Kidney (tissue), 14 donors: ENCODE measurements around the gene DUS2. TPM values are rescaled to one million over a fixed set of nuclear protein-coding genes. Genes with fewer than 3 reads are reported as not detected.
"Not testable (repeated sequence)": the region's sequence is repeated elsewhere in the genome, so short reads cannot be mapped to it uniquely, and the experiment has no call there.

Source experiments
- DNase-seq, 5 donors: peaks; one replicate each; pipeline ENCODE4 v3.0.0-alpha.2; 2013 to 2020
- FAIRE-seq: peaks from 2 replicates; lab custom pipeline; 2012; peaks lifted over from hg19 to GRCh38; lab: Jason Lieb, UNC
- H3K27ac ChIP-seq, 2 donors: one replicate each; pipeline ENCODE4 v1.7.0; 2013; ENCODE audit warnings: low read depth in 2 of 2, low read length in 2 of 2, inconsistent platforms in 1 of 2
- H3K27me3 ChIP-seq: one replicate; pipeline ENCODE4 v1.7.1; 2013; ENCODE audit warnings: low read length, inconsistent platforms; ENCODE audit not compliant: control insufficient read depth, insufficient read depth
- H3K36me3 ChIP-seq, 3 donors: one replicate each; pipeline versions ENCODE4 v1.7.0 to v1.7.1; 2013; ENCODE audit warnings: low read length in 3 of 3, control low read depth in 1 of 3, inconsistent platforms in 1 of 3; ENCODE audit not compliant: insufficient read depth in 3 of 3, control insufficient read depth in 2 of 3
- H3K4me1 ChIP-seq, 3 donors: one replicate each; pipeline versions ENCODE4 v1.7.0 to v1.7.1; 2013; ENCODE audit warnings: low read length in 3 of 3, inconsistent platforms in 1 of 3, low read depth in 1 of 3; ENCODE audit not compliant: control insufficient read depth in 2 of 3, insufficient read depth in 2 of 3
- H3K4me3 ChIP-seq, 3 donors: one replicate each; pipeline versions ENCODE4 v1.7.0 to v1.8.1; 2013; ENCODE audit warnings: low read length in 3 of 3, control low read depth in 1 of 3, inconsistent platforms in 1 of 3
- H3K9ac ChIP-seq, 3 donors: one replicate each; pipeline versions ENCODE4 v1.7.0 to v1.7.1; 2013; ENCODE audit warnings: low read length in 3 of 3, control low read depth in 1 of 3, inconsistent platforms in 1 of 3
- H3K9me3 ChIP-seq, 3 donors: one replicate each; pipeline versions ENCODE4 v1.7.0 to v1.7.1; 2013; ENCODE audit warnings: low read length in 3 of 3, control low read depth in 1 of 3, inconsistent platforms in 1 of 3; ENCODE audit not compliant: control insufficient read depth in 2 of 3, insufficient read depth in 1 of 3
- CTCF ChIP-seq: IDR thresholded peaks from 3 replicates; pipeline ENCODE4 v1.5.1; 2012; ENCODE audit warnings: mild to moderate bottlenecking, moderate library complexity, borderline replicate concordance; ENCODE audit not compliant: insufficient read depth; ENCODE audit errors: extremely low read depth
- intact Hi-C: fragments of 100-400 bp; cut with DNase I; formaldehyde crosslinking; loops from one replicate; pipeline ENCODE4 v1.11.1; 2022
- polyA plus RNA-seq: library from polyadenylated mRNA; stranded (reverse); fragments of 350-450 nt; fragmentation: Illumina TruSeq; extraction: RNeasy Lipid Tissue Mini Kit (QIAGEN cat#74804); gene quantifications from one replicate; pipeline ENCODE4 v1.2.3, GENCODE V29; 2014; ENCODE audit warnings: low read depth, low replicate concordance; ENCODE audit not compliant: insufficient read depth
- total RNA-seq: library from RNA; stranded (reverse); fragmentation: NEBNext Ultra II Directional; extraction: Animal tissue kit (Norgen Biotek cat#: 25700); gene quantifications from one replicate; pipeline ENCODE4 v1.2.1, GENCODE V29; 2021
- donor health status: control.
- donor health status: control.
- donor health status: control.
- donor health status: control.
- donor health status: control.
- donor health status: DM: yes; HTN: yes; CAD: no.
- donor health status: Normal renal cell carcinoma (clear cell type).

Gene DUS2
- total and polyA plus RNA-seq, 2 donors from 2014 or later = 12.1 to 12.5 TPM

DNA sequence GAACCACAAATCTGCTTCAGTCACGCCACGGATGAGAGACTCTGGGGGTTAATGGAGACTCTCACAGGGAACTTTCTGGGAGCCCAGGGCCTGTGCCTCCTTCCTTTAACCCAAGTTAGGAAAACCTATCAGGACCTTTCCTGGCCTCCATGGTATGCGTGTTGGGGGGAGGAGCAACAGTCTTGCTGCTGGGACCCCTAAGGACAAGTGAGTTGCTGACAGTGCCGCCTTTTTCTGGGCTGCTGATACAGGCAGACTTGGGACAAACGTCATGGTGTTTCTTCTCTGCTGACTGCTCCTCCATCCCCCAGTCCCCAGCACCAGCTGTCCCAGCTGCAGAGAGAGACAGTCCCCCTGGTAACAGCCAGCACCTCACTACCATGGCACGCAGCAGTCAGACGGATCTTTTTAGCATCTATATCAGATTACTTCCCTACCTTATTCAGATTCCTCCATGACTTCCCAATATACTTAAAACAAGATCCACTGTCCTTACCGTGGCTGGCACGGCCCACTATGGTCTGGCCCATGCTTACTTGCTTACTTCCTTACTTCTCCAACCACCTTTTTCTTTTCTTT is 13.8 kb upstream of the DUS2 start:
- no peak for FAIRE-seq
- Histone ChIP-seq H3K9ac (no peak overlapping the region), H3K4me3 (no peak overlapping the region), H3K9me3 (no peaks in the 10 kb centered on the region), H3K27me3 (no peaks in the 10 kb centered on the region), H3K27ac (no peak overlapping the region), H3K4me1 (no peaks in the 10 kb centered on the region), H3K36me3 (no peaks in the 10 kb centered on the region)
- intact Hi-C loops = no loop called here
- no peak for DNase-seq
- no peak for TF ChIP-seq CTCF

DNA sequence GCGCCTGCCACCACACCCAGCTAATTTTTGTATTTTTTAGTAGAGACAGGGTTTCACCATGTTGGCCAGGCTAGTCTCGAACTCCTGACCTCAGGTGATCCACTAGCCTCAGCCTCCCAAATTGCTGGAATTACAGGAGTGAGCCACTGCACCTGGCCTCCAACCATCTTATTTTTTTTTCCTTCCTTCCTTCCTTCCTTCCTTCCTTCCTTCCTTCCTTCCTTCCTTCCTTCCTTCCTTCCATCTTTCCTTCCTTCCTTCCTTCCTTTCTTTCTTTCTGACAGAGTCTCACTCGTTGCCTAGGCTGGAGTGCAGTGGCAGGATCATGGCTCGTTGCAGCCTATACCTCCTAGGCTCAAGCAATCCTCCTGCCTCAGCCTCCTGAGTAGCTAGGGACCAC is 13.2 kb upstream of the DUS2 start:
- not testable (repeated sequence) for H3K27me3 ChIP-seq, DNase-seq

DNA sequence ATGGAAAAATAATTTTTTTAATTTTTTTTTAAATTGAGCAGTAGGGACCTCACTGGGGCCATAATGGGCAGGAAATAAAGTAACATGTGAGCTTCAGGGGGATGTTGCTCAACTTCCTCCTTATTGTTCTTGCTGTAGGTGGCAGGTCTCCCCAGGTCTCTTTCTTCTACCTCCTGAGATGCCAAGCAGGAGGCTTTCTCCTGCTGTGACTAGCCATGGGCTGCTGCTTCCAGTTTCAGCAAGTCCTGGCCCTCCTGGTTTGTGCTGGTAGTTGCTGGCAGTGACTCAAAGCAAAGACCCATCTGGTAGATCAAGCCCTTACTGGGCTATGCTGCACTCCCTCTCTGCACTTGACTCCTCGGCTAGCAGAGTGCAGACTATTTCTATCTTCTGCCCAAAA is 9.6 kb upstream of the DUS2 start:
- Histone ChIP-seq H3K27me3 (no peaks in the 10 kb centered on the region), H3K36me3 (no peaks in the 10 kb centered on the region), H3K9me3 (no peaks in the 10 kb centered on the region), H3K4me3 (no peak overlapping the region), H3K27ac (no peak overlapping the region), H3K4me1 (no peaks in the 10 kb centered on the region), H3K9ac (no peak overlapping the region)
- no peak for TF ChIP-seq CTCF
- FAIRE-seq (no peak), DNase-seq (no peak)
- intact Hi-C loops = no loop called here

More for the DNA sequence above, 13.2 kb upstream of the DUS2 start:
- intact Hi-C loops, H3K9me3 ChIP-seq, H3K4me1 ChIP-seq, H3K4me3 ChIP-seq, H3K27ac ChIP-seq, FAIRE-seq, H3K9ac ChIP-seq, H3K36me3 ChIP-seq: not testable (repeated sequence)

DNA sequence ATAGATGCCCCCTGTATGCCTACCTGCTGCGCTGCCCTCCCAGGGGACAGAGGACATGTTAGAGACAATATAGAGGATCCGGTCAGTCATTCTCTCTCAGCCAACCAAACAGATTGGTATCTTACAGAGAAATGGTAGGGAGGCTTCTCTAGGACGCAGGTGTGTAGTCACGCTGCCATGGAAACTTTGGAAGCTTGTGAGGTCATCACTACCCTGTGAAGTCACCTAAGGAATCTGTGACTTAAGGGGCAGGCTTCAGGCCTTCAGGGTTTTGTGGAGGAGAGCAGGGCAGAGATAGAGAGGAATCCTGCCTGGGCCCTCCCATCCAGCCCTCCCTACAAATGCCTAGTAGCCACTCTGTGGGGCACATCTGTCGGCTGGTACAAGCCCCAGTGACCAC is 7.4 kb upstream of the DUS2 start, which contains the start of gene DPEP2NB:
Gene DPEP2NB, minus strand, starts transcription at position 231 of the 400 bp plus-strand sequence. Its CDS starts 141 bp downstream, at position 90.
- no peaks in the 10 kb centered on the region for H3K27me3 ChIP-seq
- no peak for TF ChIP-seq CTCF
- no peak for FAIRE-seq
- intact Hi-C loops = no loop called here
- H3K4me3 ChIP-seq = no peak within 1 kb of the TSS
- H3K9me3 ChIP-seq = no peaks in the 10 kb centered on the region
- H3K36me3 ChIP-seq = no peaks in the 10 kb centered on the region
- no peak for DNase-seq
- H3K9ac ChIP-seq = no peak within 1 kb of the TSS
- H3K4me1 ChIP-seq = no peaks in the 10 kb centered on the region
- H3K27ac ChIP-seq = no peak within 1 kb of the TSS
